ENCODE measurements around the gene BAD.

Gene BAD

DNA sequence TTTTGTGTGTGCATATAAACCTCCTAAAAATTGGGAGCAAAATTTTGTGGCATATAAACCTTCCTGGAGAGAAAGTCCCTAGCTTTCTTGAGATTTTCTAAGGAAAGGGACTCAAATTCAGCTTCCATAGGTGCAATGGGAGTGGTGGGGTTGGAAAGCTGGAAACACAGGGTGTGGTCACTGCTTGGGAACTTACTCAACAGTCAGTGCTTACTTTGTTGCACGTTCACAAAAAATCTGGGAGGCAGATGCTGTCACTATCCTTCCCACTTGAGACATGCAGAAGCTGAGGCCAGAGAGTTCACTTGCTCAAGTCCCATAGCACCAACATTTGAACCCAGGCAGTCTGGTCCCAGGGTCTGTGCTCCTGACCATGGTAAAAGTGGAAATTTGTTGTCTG lies 11.8 kb upstream of the BAD start:
- no peak for DNase-seq

DNA sequence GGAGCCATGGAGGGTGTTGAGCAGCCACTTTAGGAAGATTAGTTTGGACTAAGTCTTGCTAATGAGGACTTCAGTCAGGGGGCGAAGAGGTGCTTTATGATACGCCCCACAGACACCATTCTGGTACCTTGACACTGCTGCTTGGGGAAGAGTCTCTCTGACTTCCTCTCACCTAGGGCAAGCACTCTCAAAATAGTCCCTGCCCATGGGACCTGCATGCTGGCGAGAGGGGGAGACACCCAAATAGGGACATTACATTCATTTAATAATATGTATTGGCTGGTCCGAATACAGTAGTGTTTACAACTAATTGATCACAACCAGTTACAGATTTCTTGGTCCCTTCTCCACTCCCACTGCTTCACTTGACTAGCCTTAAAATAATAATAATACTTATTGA lies 11.3 kb upstream of the BAD start:
- DNase-seq = no peak

DNA sequence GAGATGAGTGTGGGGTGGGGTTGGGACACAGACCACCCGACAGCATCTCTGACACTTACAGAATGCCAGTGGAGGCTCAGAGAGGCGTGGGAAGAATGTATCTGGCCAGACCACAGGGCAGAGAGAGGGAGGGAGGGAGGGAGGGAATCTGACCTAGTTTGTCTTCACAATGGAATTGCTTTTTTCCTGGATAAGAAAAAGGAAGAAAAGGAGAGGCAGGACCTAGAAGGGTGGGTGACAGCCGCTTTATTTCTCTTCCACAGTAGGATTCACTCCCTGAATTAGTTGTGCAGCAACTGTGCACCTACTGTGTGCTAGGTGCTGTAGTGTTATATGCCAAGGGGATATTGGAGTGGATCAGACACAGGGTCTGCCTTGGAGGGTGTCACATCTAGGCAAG lies 10.3 kb upstream of the BAD start:
- peak in 1 of 14 donors; percentile 54 for DNase-seq

DNA sequence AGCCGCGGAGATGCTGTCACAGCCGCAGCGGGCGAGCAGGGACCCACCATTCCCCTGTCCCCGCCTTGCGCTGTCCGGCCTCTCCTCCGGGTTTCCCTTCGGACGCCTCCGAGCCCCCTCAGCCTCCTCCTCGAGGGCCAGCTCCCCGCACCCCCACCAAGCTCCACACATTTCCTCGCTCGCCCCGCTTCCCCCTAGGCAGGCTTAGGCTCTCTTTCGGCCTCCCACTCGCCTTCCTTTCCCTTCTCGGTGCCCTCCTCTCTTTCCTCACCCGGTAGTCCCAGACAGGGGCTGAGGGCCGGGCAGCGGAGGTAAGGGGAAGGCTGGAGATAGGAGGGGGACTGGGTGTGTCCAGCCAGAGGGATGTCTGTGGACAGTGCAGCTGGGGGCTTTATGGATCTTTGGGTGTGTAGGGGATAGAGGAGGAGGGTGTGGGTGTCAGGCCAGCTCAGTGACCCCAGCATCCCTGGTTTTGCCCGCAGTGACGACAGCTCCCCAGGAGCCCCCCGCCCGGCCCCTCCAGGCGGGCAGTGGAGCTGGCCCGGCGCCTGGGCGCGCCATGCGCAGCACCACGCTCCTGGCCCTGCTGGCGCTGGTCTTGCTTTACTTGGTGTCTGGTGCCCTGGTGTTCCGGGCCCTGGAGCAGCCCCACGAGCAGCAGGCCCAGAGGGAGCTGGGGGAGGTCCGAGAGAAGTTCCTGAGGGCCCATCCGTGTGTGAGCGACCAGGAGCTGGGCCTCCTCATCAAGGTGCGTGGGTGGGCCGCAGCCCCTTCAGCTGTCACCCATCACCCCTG lies 8.2 kb upstream of the BAD start:
- no peak for DNase-seq

DNA sequence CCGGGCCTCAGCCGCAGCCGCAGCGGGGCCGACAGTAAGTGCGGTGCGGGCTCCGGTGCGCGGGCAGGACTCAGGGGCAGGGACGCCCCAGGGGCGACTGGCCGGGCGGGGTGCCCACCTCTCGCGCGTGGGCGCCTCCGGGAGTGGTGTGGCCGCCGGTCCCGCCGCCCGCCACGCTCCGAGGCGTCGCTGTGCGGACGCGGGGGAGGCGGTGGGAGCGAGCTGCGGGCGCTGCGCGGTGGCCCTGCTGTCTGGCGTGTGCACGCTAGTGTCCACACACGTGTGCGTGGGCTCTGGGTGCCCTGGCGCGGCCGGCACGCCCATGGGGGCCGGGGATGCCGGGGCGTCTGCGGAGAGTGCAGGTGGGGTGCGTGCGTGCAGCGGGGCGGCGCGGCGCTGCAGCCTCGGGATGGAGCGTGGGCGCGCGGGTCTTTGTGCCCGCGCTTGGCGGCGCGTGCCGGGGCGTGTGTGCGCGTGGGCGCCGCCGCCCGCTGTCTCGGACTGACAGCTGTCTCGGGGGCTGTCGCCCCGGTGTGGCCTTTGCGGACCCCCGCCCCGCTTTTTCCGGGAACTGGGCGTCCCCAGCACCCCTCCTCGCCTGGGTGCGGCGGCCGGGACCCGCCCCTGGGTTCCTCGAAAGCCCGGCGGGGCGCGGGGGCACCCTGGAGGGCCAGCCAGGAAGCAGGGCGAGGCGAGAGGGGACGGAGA lies 7.4 kb upstream of the BAD start:
- peak in 2 of 14 donors; percentile 13 to 36 for DNase-seq

DNA sequence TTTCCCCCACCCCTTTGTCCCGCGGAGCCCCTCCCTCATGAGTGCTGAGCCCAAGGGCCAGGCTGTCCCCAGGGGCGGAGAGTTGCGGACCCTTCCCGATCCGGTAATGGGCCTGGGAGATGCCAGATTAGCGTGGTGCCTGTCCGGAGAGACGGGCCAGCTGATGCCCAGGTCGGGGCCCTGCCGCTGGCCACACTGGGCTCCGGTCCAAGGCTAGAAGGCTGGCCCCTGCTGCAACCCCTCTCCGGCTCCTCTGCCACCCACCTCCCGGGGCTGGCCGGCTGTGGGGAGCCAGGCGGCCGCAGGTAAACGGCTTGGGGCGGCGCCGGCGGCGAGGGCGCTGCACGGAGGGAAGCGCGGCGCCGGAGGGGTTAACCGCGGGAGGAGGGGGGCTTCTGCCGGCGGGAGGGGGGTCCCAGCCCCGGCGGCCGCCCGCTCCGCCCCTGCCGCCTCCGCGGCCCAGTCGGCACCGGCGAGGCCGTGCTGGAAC lies 6.8 kb upstream of the BAD start, which contains the start of gene KCNK4:
Gene KCNK4 (plus strand): TSS at position 41 of the 490 bp plus-strand sequence. CDS start 1,717 bp downstream, outside the sequence.
- no peak for DNase-seq

DNA sequence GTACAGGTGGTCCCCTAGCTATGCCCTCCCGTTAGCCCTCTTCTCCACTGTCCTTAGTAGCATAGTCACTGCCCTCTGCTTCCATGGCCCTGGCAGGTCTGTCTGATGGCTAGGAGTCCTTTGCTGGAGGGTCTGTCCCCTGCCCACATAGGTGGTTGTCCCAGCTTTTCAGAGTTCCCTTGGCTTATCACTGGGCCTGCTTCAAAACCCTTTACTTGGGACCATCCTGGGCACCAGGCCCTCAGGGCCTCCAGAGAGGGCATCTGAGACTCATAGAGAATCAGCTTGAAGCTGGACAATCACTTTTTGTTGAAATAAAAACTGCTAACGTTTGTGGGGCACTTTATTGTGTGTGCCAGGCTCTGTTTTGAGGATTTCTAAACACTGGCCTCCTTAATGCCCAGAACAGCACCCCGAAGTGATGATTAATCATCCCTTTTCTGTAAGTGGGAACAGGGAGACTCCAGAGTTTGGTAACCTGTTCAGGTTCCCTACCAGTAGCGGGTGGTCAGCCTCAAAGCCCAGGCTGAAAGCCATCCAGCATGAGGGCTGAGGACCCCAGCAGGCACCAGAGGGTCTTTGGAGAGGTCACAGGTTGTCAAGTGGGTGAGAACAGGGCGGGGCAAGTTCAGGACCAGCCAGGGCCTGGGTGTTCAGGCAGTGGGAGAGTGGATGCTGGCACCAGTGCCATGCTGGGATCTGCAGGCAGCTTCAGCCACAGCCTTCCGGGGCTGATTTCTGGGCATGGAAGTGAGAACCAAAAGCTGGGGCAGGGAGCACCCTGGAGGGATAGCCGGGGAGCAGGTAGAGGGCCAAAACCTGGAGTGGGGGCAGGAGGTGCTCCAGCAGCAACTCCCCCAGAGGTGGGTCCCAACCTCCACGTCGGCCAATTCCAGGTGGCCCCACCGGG lies 6.1 kb upstream of the BAD start:
- DNase-seq = no peak

DNA sequence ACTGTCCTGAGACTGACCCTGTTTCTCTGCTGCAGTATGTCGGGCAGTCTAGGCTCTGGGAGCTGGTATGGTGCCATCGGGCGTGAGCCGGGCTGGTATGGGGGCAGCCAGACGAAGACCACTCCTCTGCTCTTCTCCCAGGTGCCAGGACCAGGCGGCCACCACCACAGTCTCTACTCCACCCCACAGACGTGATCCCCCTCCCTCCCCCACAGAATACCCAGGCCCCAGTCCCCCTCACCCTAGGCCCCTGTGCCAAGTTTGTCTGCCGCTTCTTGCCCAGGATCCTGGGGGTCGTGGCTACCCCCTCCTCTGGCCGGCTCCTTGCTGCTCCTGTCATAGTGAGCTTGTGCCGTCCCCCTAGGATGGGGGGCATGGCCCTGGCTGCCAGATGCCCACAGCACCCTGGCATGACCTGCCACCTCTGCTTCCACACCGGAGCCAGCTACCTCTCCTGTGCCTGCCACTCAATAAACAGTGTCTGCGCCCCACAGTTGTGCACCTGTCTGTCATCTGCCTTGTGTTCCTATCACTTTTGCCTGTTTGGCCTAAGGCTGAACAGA lies 4.6 kb upstream of the BAD start:
- DNase-seq = no peak

DNA sequence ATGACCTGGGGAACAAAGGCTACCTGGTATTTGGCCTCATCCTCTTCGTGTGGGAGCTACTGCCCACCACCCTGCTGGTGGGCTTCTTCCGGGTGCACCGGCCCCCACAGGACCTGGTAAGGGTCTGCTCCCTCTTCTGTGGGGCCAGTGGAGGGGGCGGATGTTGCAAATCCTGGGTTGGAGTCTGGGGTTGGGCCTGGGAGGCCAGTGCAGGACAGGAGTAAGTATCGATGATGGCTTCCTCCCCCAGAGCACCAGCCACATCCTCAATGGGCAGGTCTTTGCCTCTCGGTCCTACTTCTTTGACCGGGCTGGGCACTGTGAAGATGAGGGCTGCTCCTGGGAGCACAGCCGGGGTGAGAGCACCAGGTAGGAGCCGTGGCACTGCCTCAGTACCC lies 3.9 kb upstream of the BAD start:
- DNase-seq = no peak

DNA sequence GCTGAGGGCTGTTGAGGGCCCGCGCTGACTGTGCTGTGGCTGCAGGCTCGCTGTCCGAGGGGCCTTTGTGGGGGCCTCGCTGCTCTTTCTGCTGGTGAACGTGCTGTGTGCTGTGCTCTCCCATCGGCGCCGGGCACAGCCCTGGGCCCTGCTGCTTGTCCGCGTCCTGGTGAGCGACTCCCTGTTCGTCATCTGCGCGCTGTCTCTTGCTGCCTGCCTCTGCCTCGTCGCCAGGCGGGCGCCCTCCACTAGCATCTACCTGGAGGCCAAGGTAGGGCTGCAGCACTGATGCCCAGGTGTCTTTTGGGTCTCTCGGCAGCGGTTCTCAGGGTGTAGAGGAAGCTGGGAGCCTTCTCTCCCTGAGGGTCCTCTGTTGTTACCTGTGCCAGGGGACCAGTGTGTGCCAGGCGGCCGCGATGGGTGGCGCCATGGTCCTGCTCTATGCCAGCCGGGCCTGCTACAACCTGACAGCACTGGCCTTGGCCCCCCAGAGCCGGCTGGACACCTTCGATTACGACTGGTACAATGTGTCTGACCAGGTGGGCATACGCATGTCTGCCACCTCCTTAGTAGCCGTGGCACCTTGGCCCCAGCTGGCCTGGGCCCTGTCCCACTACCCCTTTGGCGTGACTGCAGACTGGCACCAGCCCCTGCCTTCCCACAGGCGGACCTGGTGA lies 3.3 kb upstream of the BAD start:
- no peak for DNase-seq

DNA sequence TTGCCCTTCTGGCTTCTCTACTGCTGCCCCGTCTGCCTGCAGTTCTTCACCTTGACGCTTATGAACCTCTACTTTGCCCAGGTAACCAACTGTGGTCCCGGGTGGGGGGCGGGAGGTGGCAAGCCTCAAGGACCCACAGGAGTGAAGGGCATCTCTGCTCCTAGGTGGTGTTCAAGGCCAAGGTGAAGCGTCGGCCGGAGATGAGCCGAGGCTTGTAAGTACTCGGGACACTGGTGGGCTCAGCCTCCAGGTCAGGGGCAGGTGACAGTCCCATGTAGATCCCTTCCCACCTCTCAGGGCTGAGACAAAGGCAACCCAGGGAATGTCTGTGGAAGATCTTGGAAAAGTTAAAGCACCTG lies 2.3 kb upstream of the BAD start:
- no peak for DNase-seq

DNA sequence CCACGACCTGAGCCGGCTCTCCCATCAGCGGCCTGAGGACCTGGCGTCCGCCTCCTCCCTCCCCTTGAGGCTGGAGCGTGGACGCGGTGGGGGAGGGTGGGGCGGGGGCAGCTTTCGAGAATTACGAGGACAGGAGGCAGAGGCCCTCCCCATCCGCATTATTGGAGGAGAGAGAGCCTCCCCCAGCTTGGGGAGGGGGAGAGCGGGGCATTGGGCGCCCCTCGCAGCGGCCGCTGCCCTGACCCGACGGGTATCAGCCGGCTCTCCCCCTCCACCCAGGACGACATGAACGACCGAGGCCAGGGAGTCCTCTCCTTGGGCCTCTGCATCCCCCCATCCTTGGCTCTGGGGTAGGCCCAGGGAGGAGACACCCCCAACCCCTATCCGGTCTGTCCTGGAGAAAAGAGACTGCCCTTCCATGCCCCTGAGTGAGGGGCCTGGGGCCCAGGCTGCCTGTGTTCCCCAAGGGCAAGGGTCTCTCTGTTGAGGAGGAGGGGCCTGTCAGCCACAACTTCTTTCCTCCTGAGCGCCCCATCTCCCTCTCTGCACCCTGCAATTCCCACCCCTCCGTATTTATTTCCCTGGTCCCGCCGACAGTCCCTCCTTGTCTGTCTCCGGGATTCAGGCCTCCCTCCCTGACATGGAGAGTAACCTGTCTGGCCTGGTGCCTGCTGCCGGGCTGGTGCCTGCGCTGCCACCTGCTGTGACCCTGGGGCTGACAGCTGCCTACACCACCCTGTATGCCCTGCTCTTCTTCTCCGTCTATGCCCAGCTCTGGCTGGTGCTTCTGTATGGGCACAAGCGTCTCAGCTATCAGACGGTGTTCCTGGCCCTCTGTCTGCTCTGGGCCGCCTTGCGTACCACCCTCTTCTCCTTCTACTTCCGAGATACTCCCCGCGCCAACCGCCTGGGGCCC lies 1.7 kb upstream of the BAD start:
- peak in 1 of 14 donors; percentile 49 for DNase-seq

DNA sequence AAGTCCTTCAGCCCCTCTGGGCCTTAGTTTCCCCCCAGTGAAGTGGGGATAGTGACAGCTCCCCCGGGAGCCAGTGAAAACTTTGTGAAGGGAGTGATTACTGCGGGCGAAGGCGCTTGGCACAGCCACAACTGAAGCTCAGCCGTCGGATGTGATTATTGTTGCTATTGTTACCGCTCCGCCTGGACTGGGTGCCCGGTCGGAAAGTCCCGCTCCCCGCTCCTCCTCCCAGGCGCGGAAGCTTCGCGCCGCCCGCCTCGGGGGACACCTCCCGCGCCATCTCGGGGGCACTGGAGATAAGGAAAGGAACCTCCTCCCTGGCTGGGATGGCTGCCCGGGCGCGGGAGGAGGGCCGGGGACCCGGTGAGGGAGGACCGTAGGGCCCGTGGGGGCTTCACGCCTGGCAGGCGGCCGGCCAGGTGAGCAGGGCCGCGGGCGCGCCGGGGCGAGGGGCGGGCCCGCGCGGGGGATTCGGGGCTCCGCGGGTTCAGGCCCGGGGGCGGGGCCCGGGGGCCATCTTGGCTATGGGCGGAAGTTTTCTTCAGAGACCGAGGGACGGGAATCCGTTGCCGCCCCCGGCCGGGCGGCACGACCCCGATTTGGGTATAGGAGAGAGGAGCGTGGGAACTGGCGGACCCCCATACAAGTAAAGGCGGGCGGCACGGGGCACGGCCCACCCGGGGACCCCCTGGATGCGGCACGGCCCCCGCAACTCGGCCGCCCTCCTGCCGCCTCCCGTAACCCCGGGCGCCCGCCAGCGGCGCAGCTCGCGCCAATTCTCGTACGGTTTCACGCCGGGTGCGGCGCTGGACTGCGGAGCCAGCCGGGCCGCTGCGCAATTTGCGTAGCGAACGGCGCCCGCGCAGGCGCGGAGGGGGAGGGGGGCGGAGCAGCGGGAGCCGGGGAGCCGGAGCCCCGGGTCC lies 758 bp upstream of the BAD start, which contains the start of gene GPR137:
Gene GPR137 (plus strand): TSS at position 887 of the 923 bp plus-strand sequence. CDS start 677 bp downstream, outside the sequence.
- peak in 13 of 14 donors; percentile 78 to 96 (median 91) for DNase-seq

DNA sequence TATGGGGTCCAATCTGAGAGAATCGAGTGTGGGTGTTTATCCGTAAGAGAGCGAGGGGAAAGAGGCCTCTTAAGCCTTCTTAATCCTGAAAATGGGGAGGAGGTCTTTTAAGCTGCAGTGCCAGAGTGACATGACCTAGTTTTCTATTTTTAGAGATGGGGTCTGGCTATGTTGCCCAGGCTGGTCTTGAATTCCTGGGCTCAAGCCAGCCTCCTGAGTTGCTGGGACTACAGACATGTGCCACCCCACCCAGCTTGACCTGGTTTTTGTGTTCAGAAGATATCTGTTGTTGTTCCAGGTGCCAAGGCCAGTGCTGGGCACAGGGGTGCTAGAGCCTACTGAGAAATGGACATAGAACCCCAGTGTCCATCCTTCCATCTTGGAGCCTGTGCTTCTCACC lies 1.4 kb downstream of the BAD start:
- no peak for DNase-seq

DNA sequence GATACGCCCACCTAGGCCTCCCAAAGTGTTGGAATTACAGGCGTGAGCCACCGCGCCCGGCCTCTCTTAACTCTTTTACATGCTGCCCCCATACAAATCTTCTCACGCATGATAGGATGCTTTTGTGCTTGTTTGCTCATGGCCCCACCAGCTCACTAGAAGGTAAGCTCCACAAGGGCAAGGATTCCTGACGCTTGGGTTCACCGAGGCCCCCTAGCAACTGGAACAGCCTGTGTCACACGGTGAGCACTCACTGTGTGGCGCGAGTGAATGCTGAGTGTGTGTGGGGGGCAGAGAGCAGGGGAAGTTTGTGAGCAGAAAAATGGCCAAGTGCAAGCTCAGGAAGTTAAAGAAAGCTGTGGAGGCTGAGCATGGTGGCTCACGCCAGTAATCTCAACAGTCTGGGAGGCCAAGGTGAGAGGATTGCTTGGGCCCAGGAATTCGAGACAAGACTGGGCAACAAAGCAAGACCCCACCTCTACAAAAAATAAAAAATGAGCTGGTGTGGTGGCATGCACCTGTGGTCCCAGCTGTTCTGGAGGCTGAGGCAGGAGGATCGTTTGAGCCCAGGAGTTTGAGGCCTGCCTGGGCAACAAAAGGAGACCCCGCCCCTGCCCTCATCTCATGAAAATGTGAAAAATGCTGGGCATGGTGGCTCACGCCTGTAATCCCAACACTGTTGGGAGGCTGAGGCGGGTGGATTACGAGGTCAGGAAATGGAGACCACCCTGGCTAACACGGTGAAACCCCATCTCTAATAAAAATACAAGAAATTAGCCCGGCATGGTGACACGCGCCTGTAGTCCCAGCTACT lies 2.3 kb downstream of the BAD start:
- DNase-seq = no peak

DNA sequence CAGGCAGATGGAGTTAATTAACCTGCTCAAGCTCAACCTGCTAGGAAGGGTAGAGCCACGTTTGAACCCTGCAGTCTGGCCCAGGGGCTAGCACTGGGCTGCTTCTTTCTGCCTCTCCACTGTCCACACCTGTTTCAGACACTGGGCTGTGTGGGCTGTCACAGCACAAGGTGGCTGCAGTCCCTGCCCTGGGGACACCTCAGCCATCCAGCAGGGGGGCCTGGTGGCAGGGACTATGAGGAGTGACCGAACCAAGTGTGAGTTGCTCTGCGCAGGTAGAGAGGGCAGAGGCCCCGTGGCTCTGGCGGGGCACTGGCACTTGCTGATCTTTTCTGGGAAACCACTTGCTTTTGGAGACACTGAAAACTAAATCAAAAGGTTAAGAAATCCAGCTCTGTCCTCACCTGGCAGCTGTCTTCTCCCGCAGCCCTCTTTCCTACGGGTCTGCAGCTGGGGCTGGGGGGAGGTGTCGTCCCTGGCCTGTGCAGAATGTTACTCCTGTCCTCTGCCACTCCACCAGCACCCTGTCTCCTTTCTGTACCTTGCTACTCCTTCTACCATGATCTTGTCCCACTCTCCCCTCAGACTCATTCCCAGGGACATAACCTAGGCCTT lies 5.8 kb downstream of the BAD start:
- no peak for DNase-seq

DNA sequence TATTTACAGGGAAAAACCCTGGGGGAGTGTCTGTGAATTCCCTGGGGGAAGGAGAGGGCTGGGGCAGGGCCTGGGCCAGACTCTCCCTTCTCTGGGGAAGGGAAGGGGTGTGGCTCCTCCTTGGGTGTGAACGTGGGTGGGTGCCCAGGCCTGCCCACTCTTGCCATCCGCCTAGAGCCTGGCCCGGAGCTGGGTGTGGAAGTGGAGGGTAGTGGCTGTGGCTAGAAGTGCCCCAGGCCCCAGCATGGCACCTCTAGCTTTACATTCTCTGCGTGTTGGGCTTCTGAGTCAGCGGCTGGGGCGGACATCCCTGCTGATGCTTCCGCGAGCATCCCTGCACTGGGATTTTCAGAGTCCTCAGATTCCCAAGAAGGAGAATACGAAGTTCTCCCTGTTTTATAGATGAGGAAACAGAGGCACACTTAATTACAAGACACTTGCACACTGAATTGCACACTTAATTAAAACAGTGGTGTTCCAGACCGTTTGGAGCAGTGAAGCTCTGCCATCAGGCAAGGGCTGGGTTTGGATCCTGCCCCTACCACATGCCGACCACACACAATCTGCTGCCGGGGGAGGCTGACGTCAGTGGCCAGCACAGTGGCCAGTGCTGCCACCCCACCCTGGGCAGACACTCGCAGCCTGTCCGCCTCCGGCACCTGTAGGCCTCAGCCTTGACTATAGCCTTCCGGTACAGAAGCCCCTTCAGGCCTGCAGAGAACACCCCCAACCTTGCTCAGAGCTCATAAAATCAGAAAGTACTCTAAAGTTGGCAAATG lies 7.6 kb downstream of the BAD start:
- DNase-seq = peak in 1 of 14 donors; percentile 62

All from C1 segment of cervical spinal cord (tissue), 14 donors.